ENCODE data around the gene CD53. TPM values are rescaled to one million over a fixed set of nuclear protein-coding genes. Genes with fewer than 3 reads are reported as not detected.

CD53 gene
- total RNA-seq, 6 donors from 2014 or later = 80.7 to 181 (median 129) TPM

GRCh38 chr1:110893908-110894490 lies 21.1 kb downstream of the CD53 start:
- 48 to 55% methylated on average over 3 of the region's 3 CpGs for WGBS, 2 donors
- H3K27ac ChIP-seq = no peak overlapping the region
- TF ChIP-seq POLR2AphosphoS5 (IDR thresholded peaks at IDR 0.05) = no peak
- TF ChIP-seq EP300 (IDR thresholded peaks at IDR 0.05) = no peak
- TF ChIP-seq CTCF (IDR thresholded peaks at IDR 0.05) = no peak
- TF ChIP-seq POLR2A (IDR thresholded peaks at IDR 0.05) = no peak

GRCh38 chr1:110896090-110896489 lies 23.1 kb downstream of the CD53 start:
- Histone ChIP-seq H3K9me3 (no peaks in the 10 kb centered on the region), H3K4me3 (no peak overlapping the region), H3K4me1 (no peaks in the 10 kb centered on the region), H3K27ac (no peak overlapping the region), H3K27me3 (no peaks in the 10 kb centered on the region), H3K36me3 (peaks cover 0 to 7% (median 0%) of the 10 kb centered on the region in 4 donors)
- no peak for TF ChIP-seq EP300 (IDR thresholded peaks at IDR 0.05)
- TF ChIP-seq POLR2A (IDR thresholded peaks at IDR 0.05) = no peak
- no peak for TF ChIP-seq POLR2AphosphoS5 (IDR thresholded peaks at IDR 0.05)
- TF ChIP-seq CTCF (IDR thresholded peaks at IDR 0.05) = no peak
- ATAC-seq (ENCODE audit: low FRiP score in 2 of 2) (no peak), DNase-seq (no peak)
- WGBS, 2 donors = 58 to 62% methylated on average over 2 of the region's 2 CpGs

More at GRCh38 chr1:110893908-110894490, 21.1 kb downstream of the CD53 start:
- DNase-seq (no peak), ATAC-seq (ENCODE audit: low FRiP score in 2 of 2) (no peak)
- Histone ChIP-seq H3K4me1 (no peaks in the 10 kb centered on the region), H3K4me3 (no peak overlapping the region), H3K27me3 (no peaks in the 10 kb centered on the region), H3K9me3 (no peaks in the 10 kb centered on the region), H3K36me3 (peaks cover 0 to 3% (median 0%) of the 10 kb centered on the region in 4 donors)

GRCh38 chr1:110897681-110898080 lies 24.7 kb downstream of the CD53 start:
- TF ChIP-seq POLR2AphosphoS5 (IDR thresholded peaks at IDR 0.05) (no peak), POLR2A (IDR thresholded peaks at IDR 0.05) (no peak), EP300 (IDR thresholded peaks at IDR 0.05) (no peak)
- H3K4me3 ChIP-seq = no peak overlapping the region
- ATAC-seq (ENCODE audit: low FRiP score in 2 of 2) = no peak
- no peak overlapping the region for H3K27ac ChIP-seq
- DNase-seq = no peak
- no peaks in the 10 kb centered on the region for H3K27me3 ChIP-seq
- WGBS, 2 donors = 71 to 83% methylated on average over 2 of the region's 2 CpGs
- H3K36me3 ChIP-seq = peaks cover 0 to 7% (median 0%) of the 10 kb centered on the region in 4 donors
- H3K9me3 ChIP-seq = no peaks in the 10 kb centered on the region
- no peaks in the 10 kb centered on the region for H3K4me1 ChIP-seq

- H3K27me3 ChIP-seq = no peaks in the 10 kb centered on the region
- H3K27ac ChIP-seq = no peak overlapping the region
- no peaks in the 10 kb centered on the region for H3K4me1 ChIP-seq
- no peak for DNase-seq
- no peaks in the 10 kb centered on the region for H3K9me3 ChIP-seq
- no peak overlapping the region for H3K4me3 ChIP-seq
- TF ChIP-seq CTCF (IDR thresholded peaks at IDR 0.05) (no peak), POLR2AphosphoS5 (IDR thresholded peaks at IDR 0.05) (no peak), EP300 (IDR thresholded peaks at IDR 0.05) (no peak), POLR2A (IDR thresholded peaks at IDR 0.05) (no peak)
- peaks cover 0 to 7% (median 0%) of the 10 kb centered on the region in 4 donors for H3K36me3 ChIP-seq
- ATAC-seq (ENCODE audit: low FRiP score in 2 of 2) = no peak
- 57 to 68% methylated on average over 3 of the region's 3 CpGs for WGBS, 2 donors
Observed at GRCh38 chr1:110898734-110899457, 25.9 kb downstream of the CD53 start.

GRCh38 chr1:110899458-110899843 lies 26.5 kb downstream of the CD53 start:
- Histone ChIP-seq H3K27me3 (no peaks in the 10 kb centered on the region), H3K4me3 (no peak overlapping the region), H3K4me1 (no peaks in the 10 kb centered on the region), H3K9me3 (no peaks in the 10 kb centered on the region), H3K36me3 (peaks cover 0 to 7% (median 0%) of the 10 kb centered on the region in 4 donors), H3K27ac (no peak overlapping the region)
- ATAC-seq (ENCODE audit: low FRiP score in 2 of 2) (no peak), DNase-seq (no peak)
- no peak for TF ChIP-seq POLR2A (IDR thresholded peaks at IDR 0.05)
- no peak for TF ChIP-seq POLR2AphosphoS5 (IDR thresholded peaks at IDR 0.05)
- TF ChIP-seq CTCF (IDR thresholded peaks at IDR 0.05) = no peak
- no peak for TF ChIP-seq EP300 (IDR thresholded peaks at IDR 0.05)
- WGBS, 2 donors = 83 to 94% methylated on average over 1 of the region's 1 CpG
